HepG2 (cell line): ENCODE measurements around the gene SH3PXD2A. TPM values are rescaled to one million over a fixed set of nuclear protein-coding genes. Genes with fewer than 3 reads are reported as not detected.

Experiments
- ATAC-seq: fragments of 200-7000 bp; cut with Tn5 transposase; 3 replicates; pipeline ENCODE4 v1.9.1; 2020; ENCODE audit warnings: mild to moderate bottlenecking, moderate library complexity
- BruUV-seq: library from RNA; stranded (reverse); fragments of 400-500 nt; replicated peaks from 2 replicates; lab custom pipeline; 2021; lab: Mats Ljungman, UMichigan
- CTCF ChIA-PET: fragments of 300-600 bp; formaldehyde crosslinking; extraction: SDS; loops from one replicate; lab custom pipeline; 2021; ENCODE audit warnings: low total read pairs, inconsistent platforms, low intra/inter-chr PET ratio; lab: Yijun Ruan, JAX
- POLR2A ChIA-PET: fragments of 350-600 bp; sonication (Branson Sonifier 250); formaldehyde crosslinking; loops from one replicate; lab custom pipeline; 2020; ENCODE audit warnings: antibody characterized with exemption, inconsistent platforms; lab: Yijun Ruan, JAX
- DNase-seq: peaks from one replicate; pipeline ENCODE4 v3.0.0-alpha.2; 2015; ENCODE audit warnings: low spot score
- FAIRE-seq: peaks from 3 replicates; lab custom pipeline; 2011; peaks lifted over from hg19 to GRCh38; lab: Jason Lieb, UNC
- H2AFZ ChIP-seq: one replicate; pipeline ENCODE4 v1.6.1; 2011; ENCODE audit warnings: low read length, inconsistent platforms
- H3K27ac ChIP-seq: fragments of 300-600 bp; 3 replicates; pipeline ENCODE4 v1.8.0; 2011; ENCODE audit warnings: mixed run types, mild to moderate bottlenecking, mixed read lengths, low read length, inconsistent platforms; ENCODE audit not compliant: insufficient read depth; ENCODE audit errors: extremely low read length
- H3K27me3 ChIP-seq, 2 experiments: fragments of 200-600 bp in 1 of 2; 2 replicates in 1 of 2; 3 replicates in 1 of 2; pipeline versions ENCODE4 v1.6.0 to v1.8.0; 2011; ENCODE audit warnings: low read length in 2 of 2, mild to moderate bottlenecking in 2 of 2, moderate library complexity in 2 of 2, inconsistent platforms in 1 of 2; ENCODE audit not compliant: insufficient read depth in 2 of 2, control insufficient read depth in 1 of 2
- H3K36me3 ChIP-seq, 2 experiments: fragments of 200-600 bp in 1 of 2; replicated peaks in 1 of 2; 2 replicates in 1 of 2; 3 replicates in 1 of 2; pipeline versions ENCODE4 v1.5.1 to v1.8.0; 2011; ENCODE audit warnings: low read length in 2 of 2, inconsistent platforms in 1 of 2; ENCODE audit not compliant: insufficient read depth in 2 of 2, control insufficient read depth in 1 of 2
- H3K4me1 ChIP-seq: 2 replicates; pipeline ENCODE4 v1.5.1; 2012; ENCODE audit warnings: low read length, inconsistent platforms; ENCODE audit not compliant: insufficient read depth
- H3K4me2 ChIP-seq: 2 replicates; pipeline ENCODE4 v1.6.0; 2011; ENCODE audit warnings: low read depth, low read length, inconsistent platforms
- H3K4me3 ChIP-seq, 3 experiments: fragments of 200-600 bp in 1 of 3; sonication (generic), shearing (Covaris generic) in 1 of 3; replicated peaks in 1 of 3; 2 replicates each; pipeline ENCODE4 v1.5.1; 2011 to 2016; ENCODE audit warnings: low read length in 3 of 3, inconsistent platforms in 2 of 3, low read depth in 2 of 3, mild to moderate bottlenecking in 2 of 3, control low read depth in 1 of 3, mixed read lengths in 1 of 3; ENCODE audit not compliant: insufficient read depth in 1 of 3
- H3K79me2 ChIP-seq: one replicate; pipeline ENCODE4 v1.6.1; 2011; ENCODE audit warnings: low read length, inconsistent platforms; ENCODE audit not compliant: insufficient read depth
- H3K9ac ChIP-seq: 2 replicates; pipeline ENCODE4 v1.6.0; 2011; ENCODE audit warnings: mild to moderate bottlenecking, low read depth, low read length, inconsistent platforms; ENCODE audit not compliant: insufficient read depth
- H3K9me3 ChIP-seq: 2 replicates; pipeline ENCODE4 v1.5.1; 2012; ENCODE audit warnings: mild to moderate bottlenecking, low read length
- H4K20me1 ChIP-seq: 2 replicates; pipeline ENCODE4 v1.6.0; 2011; ENCODE audit warnings: inconsistent platforms, mild to moderate bottlenecking, low read length, moderate library complexity; ENCODE audit not compliant: insufficient read depth
- CENPX ChIP-seq: sonication (generic); formaldehyde crosslinking; IDR thresholded peaks from 2 replicates; pipeline ENCODE4 v1.9.0; 2021; ENCODE audit warnings: mild to moderate bottlenecking, missing genetic modification reagents, moderate library complexity
- DMAP1 ChIP-seq: IDR thresholded peaks from 2 replicates; pipeline ENCODE4 v1.6.1; 2016
- EHMT2 ChIP-seq: fragments of 200-600 bp; sonication (generic); IDR thresholded peaks from 2 replicates; pipeline ENCODE4 v1.7.0; 2017; ENCODE audit warnings: antibody characterized with exemption, low read depth, low read length, borderline replicate concordance
- HNF4G ChIP-seq, 2 experiments: sonication (generic) in 1 of 2; formaldehyde crosslinking in 1 of 2; IDR thresholded peaks; 2 replicates each; pipeline versions ENCODE4 v1.4.0 to v1.6.1; 2011 to 2020; ENCODE audit warnings: borderline replicate concordance in 2 of 2, low read depth in 2 of 2, mild to moderate bottlenecking in 2 of 2, low read length in 1 of 2, missing genetic modification reagents in 1 of 2, moderate library complexity in 1 of 2
- KDM6A ChIP-seq: IDR thresholded peaks from 2 replicates; pipeline ENCODE4 v1.6.1; 2016; ENCODE audit warnings: low read depth
- KLF16 ChIP-seq, 2 experiments: sonication (generic) in 1 of 2; formaldehyde crosslinking in 1 of 2; IDR thresholded peaks; 2 replicates each; pipeline versions ENCODE4 v1.6.1 to v1.8.0; 2016 to 2023; ENCODE audit warnings: missing genetic modification reagents in 2 of 2, missing compliant biosample characterization in 1 of 2
- NCOA1 ChIP-seq: sonication (generic); formaldehyde crosslinking; IDR thresholded peaks from 2 replicates; pipeline ENCODE4 v1.9.0; 2021; ENCODE audit warnings: missing genetic modification reagents
- POLR2A ChIP-seq, 2 experiments: IDR thresholded peaks; 2 replicates each; pipeline ENCODE4 v1.6.1; 2011; ENCODE audit warnings: low read depth in 2 of 2, low read length in 2 of 2, mild to moderate bottlenecking in 1 of 2, moderate library complexity in 1 of 2; ENCODE audit not compliant: insufficient read depth in 1 of 2
- REPIN1 ChIP-seq: sonication (generic); formaldehyde crosslinking; IDR thresholded peaks from 2 replicates; pipeline ENCODE4 v1.8.0; 2022; ENCODE audit warnings: missing genetic modification reagents, low read depth, mild to moderate bottlenecking, borderline replicate concordance
- SKI ChIP-seq: fragments of 450-650 bp; IDR thresholded peaks from one replicate; pipeline ENCODE4 v1.6.1; 2018; ENCODE audit warnings: mild to moderate bottlenecking; ENCODE audit not compliant: partially characterized antibody
- TBP ChIP-seq: sonication (generic); formaldehyde crosslinking; IDR thresholded peaks from 2 replicates; pipeline ENCODE4 v1.5.0; 2020; ENCODE audit warnings: missing genetic modification reagents
- ZNF496 ChIP-seq: sonication (generic); formaldehyde crosslinking; IDR thresholded peaks from 2 replicates; pipeline ENCODE4 v1.8.1; 2023; ENCODE audit warnings: mild to moderate bottlenecking, moderate library complexity, missing genetic modification reagents; ENCODE audit not compliant: insufficient replicate concordance
- WGBS: methylation state at CpG from one replicate; pipeline ENCODE4 v1.1.6; 2017; ENCODE audit warnings: low lambda C conversion rate; 5-methylcytosine and 5-hydroxymethylcytosine counted together
- in situ Hi-C: cut with HindIII; loops from 2 replicates; pipeline ENCODE4 v1.10.0; 2017; ENCODE audit warnings: low pct_unique_long_range_greater_than_20kb; ENCODE audit not compliant: extremely low pct_ligation_motif_present
- intact Hi-C: fragments of 100-400 bp; cut with micrococcal nuclease; formaldehyde crosslinking; loops from one replicate; pipeline ENCODE4 v1.10.0; 2022; ENCODE audit not compliant: unreplicated experiment
- polyA plus RNA-seq, 8 experiments: library from polyadenylated mRNA; depleted of rRNA in 3 of 8; stranded (reverse) in 7 of 8; unstranded in 1 of 8; fragments of >200 nt; fragmentation: Illumina TruSeq in 4 of 8; extraction: Trizol in 4 of 8; gene quantifications; 2 replicates each; pipeline versions ENCODE4 v1.2.1 to v1.2.3, GENCODE V29; 2011 to 2016; ENCODE audit warnings: low read depth in 4 of 8, missing spikeins in 1 of 8, mixed read lengths in 1 of 8; ENCODE audit not compliant: insufficient read depth in 1 of 8
- total RNA-seq, 5 experiments: library from RNA; depleted of rRNA; stranded (reverse); fragments of >200 nt; fragmentation: Illumina TruSeq; extraction: Trizol; gene quantifications; 2 replicates each; pipeline ENCODE4 v1.2.3, GENCODE V29; 2016; ENCODE audit warnings: low read depth in 1 of 5
- TF ChIP-seq, protein P1 (sequence below): sonication (generic); formaldehyde crosslinking; IDR thresholded peaks from 2 replicates; pipeline ENCODE4 v1.4.0; 2020; ENCODE audit warnings: missing genetic modification reagents
- TF ChIP-seq, protein P2 (sequence below): sonication (generic); formaldehyde crosslinking; IDR thresholded peaks from 2 replicates; pipeline ENCODE4 v1.8.0; 2022; ENCODE audit warnings: low read depth, missing genetic modification reagents
- TF ChIP-seq, protein P3 (sequence below): fragments of 450-650 bp; IDR thresholded peaks from 2 replicates; pipeline ENCODE4 v1.6.1; 2017
- TF ChIP-seq, protein P4 (sequence below): sonication (generic); formaldehyde crosslinking; IDR thresholded peaks from 2 replicates; pipeline ENCODE4 v1.4.0; 2020; ENCODE audit warnings: missing genetic modification reagents; ENCODE audit errors: not compliant biosample characterization

The SH3PXD2A gene
- total and polyA plus RNA-seq, 2 of the 13 experiments (the other 11 are each of a cell fraction or from before 2014, with no cell fraction given), result 11.1 to 11.3 TPM

DNA sequence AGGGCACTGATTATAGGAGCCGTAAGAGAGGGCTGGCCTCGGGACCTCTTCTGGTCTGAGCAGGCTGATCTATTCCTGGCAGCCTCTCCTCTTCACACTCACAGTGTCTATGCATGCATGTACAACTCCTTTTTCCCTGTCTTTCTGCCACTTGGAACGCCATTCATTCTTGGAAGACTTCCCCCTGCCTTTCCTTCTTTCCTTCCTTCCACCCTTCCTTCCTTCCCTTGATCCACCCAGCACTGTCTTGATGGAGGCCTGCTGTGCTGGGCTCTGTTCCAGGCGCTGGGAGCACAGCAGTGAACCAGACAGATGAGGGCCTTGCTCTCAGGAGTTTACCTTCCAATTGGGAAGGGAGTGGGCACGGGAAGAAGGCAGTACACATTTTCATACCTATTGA is 114.8 kb downstream of the SH3PXD2A start:
- no peak for ATAC-seq

More for the DNA sequence above, 114.8 kb downstream of the SH3PXD2A start:
- DNase-seq, result no peak
- ChIA-PET CTCF (no interaction called here), POLR2A (no interaction called here)
- H4K20me1 ChIP-seq, result peaks cover 2% of the 10 kb centered on the region; the same call in 1 of the 2 replicates
- no TSS peak for BruUV-seq
- intact Hi-C loops (no loop called here), in situ Hi-C loops (no loop called here)
- no peaks in the 10 kb centered on the region for H3K79me2 ChIP-seq
- H3K4me2 ChIP-seq, result no peak overlapping the region
- no peaks in the 10 kb centered on the region for H3K27me3 ChIP-seq
- peaks cover 21 to 45% of the 10 kb centered on the region in 2 experiments for H3K36me3 ChIP-seq
- no peak overlapping the region for H3K9ac ChIP-seq
- no peaks in the 10 kb centered on the region for H3K9me3 ChIP-seq
- H3K4me3 ChIP-seq, result no peak overlapping the region
- H3K4me1 ChIP-seq, result no peaks in the 10 kb centered on the region
- no peak for TF ChIP-seq REPIN1 (CRISPR knock-in tag)
- TF ChIP-seq, protein P1, sequence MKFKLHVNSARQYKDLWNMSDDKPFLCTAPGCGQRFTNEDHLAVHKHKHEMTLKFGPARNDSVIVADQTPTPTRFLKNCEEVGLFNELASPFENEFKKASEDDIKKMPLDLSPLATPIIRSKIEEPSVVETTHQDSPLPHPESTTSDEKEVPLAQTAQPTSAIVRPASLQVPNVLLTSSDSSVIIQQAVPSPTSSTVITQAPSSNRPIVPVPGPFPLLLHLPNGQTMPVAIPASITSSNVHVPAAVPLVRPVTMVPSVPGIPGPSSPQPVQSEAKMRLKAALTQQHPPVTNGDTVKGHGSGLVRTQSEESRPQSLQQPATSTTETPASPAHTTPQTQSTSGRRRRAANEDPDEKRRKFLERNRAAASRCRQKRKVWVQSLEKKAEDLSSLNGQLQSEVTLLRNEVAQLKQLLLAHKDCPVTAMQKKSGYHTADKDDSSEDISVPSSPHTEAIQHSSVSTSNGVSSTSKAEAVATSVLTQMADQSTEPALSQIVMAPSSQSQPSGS (CRISPR knock-in tag), result no peak
- TF ChIP-seq KDM6A, result no peak
- no peak for TF ChIP-seq HNF4G (IDR thresholded peaks at IDR 0.05; ENCODE audit: borderline replicate concordance, low read depth, low read length)
- no peak for TF ChIP-seq HNF4G (CRISPR knock-in tag; IDR thresholded peaks at IDR 0.05; ENCODE audit: borderline replicate concordance, low read depth)
- no peak for TF ChIP-seq CENPX (CRISPR knock-in tag)
- TF ChIP-seq ZNF496 (CRISPR knock-in tag), result no peak
- TF ChIP-seq, protein P2, sequence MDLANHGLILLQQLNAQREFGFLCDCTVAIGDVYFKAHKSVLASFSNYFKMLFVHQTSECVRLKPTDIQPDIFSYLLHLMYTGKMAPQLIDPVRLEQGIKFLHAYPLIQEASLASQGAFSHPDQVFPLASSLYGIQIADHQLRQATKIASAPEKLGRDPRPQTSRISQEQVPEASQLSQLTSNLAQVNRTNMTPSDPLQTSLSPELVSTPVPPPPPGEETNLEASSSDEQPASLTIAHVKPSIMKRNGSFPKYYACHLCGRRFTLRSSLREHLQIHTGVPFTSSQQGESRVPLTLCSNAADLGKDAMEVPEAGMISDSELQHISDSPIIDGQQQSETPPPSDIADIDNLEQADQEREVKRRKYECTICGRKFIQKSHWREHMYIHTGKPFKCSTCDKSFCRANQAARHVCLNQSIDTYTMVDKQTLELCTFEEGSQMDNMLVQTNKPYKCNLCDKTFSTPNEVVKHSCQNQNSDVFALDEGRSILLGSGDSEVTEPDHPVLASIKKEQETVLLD (CRISPR knock-in tag), result no peak
- no peak for TF ChIP-seq EHMT2
- TF ChIP-seq, protein P3, sequence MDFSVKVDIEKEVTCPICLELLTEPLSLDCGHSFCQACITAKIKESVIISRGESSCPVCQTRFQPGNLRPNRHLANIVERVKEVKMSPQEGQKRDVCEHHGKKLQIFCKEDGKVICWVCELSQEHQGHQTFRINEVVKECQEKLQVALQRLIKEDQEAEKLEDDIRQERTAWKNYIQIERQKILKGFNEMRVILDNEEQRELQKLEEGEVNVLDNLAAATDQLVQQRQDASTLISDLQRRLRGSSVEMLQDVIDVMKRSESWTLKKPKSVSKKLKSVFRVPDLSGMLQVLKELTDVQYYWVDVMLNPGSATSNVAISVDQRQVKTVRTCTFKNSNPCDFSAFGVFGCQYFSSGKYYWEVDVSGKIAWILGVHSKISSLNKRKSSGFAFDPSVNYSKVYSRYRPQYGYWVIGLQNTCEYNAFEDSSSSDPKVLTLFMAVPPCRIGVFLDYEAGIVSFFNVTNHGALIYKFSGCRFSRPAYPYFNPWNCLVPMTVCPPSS, result no peak
- no peak for TF ChIP-seq SKI
- TF ChIP-seq, protein P4, sequence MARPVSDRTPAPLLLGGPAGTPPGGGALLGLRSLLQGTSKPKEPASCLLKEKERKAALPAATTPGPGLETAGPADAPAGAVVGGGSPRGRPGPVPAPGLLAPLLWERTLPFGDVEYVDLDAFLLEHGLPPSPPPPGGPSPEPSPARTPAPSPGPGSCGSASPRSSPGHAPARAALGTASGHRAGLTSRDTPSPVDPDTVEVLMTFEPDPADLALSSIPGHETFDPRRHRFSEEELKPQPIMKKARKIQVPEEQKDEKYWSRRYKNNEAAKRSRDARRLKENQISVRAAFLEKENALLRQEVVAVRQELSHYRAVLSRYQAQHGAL (CRISPR knock-in tag), result no peak
- TF ChIP-seq TBP, result no peak
- no peak for TF ChIP-seq NCOA1 (CRISPR knock-in tag)
- no peak for TF ChIP-seq DMAP1 (CRISPR knock-in tag)
- TF ChIP-seq POLR2A (IDR thresholded peaks at IDR 0.05; ENCODE audit: insufficient read depth in 1 of 2, low read depth in 2 of 2, low read length in 2 of 2), result no peak
- no peak for TF ChIP-seq KLF16 (CRISPR knock-in tag; IDR thresholded peaks at IDR 0.05)
- no peak for FAIRE-seq
- no peak overlapping the region for H3K27ac ChIP-seq
- WGBS, result 96% methylated on average over 3 of the region's 5 CpGs
- H2AFZ ChIP-seq, result no peak overlapping the region
